Mucosa of stomach (tissue), 1 donor: ENCODE measurements around the gene TMPRSS5.

ENCODE experiments used
- H3K27me3 ChIP-seq: one replicate; pipeline ENCODE4 v1.7.0; 2013; ENCODE audit warnings: mild to moderate bottlenecking, low read length; ENCODE audit not compliant: control insufficient read depth, insufficient read depth
- H3K36me3 ChIP-seq: one replicate; pipeline ENCODE4 v1.7.0; 2013; ENCODE audit warnings: low read length; ENCODE audit not compliant: control insufficient read depth, insufficient read depth
- H3K4me1 ChIP-seq: one replicate; pipeline ENCODE4 v1.7.0; 2013; ENCODE audit warnings: mild to moderate bottlenecking, low read length; ENCODE audit not compliant: control insufficient read depth, insufficient read depth
- H3K4me3 ChIP-seq: one replicate; pipeline ENCODE4 v1.7.0; 2013; ENCODE audit warnings: low read length
- H3K9ac ChIP-seq: one replicate; pipeline ENCODE4 v1.7.0; 2013; ENCODE audit warnings: mild to moderate bottlenecking, low read length, moderate library complexity
- H3K9me3 ChIP-seq: one replicate; pipeline ENCODE4 v1.7.0; 2013; ENCODE audit warnings: mild to moderate bottlenecking, low read length, moderate library complexity; ENCODE audit not compliant: control insufficient read depth
- donor health status: Pancreatic carcinoma.

Gene TMPRSS5

GRCh38 chr11:113637636-113638035 lies 68.5 kb downstream of the TMPRSS5 start:
- Histone ChIP-seq H3K9me3 (no peaks in the 10 kb centered on the region), H3K9ac (no peak overlapping the region), H3K4me3 (no peak overlapping the region), H3K36me3 (no peaks in the 10 kb centered on the region), H3K4me1 (no peaks in the 10 kb centered on the region), H3K27me3 (no peaks in the 10 kb centered on the region)
